OCI-LY3 (cell line): ENCODE results near the gene MRPS22.

Source experiments
- H2AFZ ChIP-seq: fragments of 200-600, 300-600 bp; shearing (Covaris generic); 2 replicates; pipeline ENCODE4 v1.6.0; 2014; ENCODE audit warnings: antibody characterized with exemption, low read depth, low read length
- H3K27ac ChIP-seq: fragments of 200-600, 300-600 bp; sonication (generic); 2 replicates; pipeline ENCODE4 v1.5.1; 2014; ENCODE audit warnings: mild to moderate bottlenecking, low read length, moderate library complexity, mixed read lengths
- H3K27me3 ChIP-seq: fragments of 200-600, 300-600 bp; sonication (generic); 2 replicates; pipeline ENCODE4 v1.6.1; 2014; ENCODE audit warnings: low read depth, low read length, mixed read lengths
- H3K36me3 ChIP-seq: fragments of 200-600, 300-600 bp; sonication (generic); replicated peaks from 2 replicates; pipeline ENCODE3; 2014; ENCODE audit warnings: low read depth, low read length, mixed read lengths
- H3K4me1 ChIP-seq: fragments of 300-600, 200-600 bp; sonication (generic); 2 replicates; pipeline ENCODE4 v1.6.1; 2014; ENCODE audit warnings: low read length, mixed read lengths
- H3K4me2 ChIP-seq: fragments of 200-600, 300-600 bp; sonication (generic); 2 replicates; pipeline ENCODE4 v1.6.1; 2014; ENCODE audit warnings: low read length, mixed read lengths
- H3K4me3 ChIP-seq: fragments of 300-600, 200-600 bp; sonication (generic); 2 replicates; pipeline ENCODE4 v1.5.1; 2014; ENCODE audit warnings: antibody characterized with exemption, mild to moderate bottlenecking, low read length, moderate library complexity
- H3K79me2 ChIP-seq: fragments of 300-600, 200-600 bp; shearing (Covaris generic); 2 replicates; pipeline ENCODE4 v1.6.1; 2014; ENCODE audit warnings: mild to moderate bottlenecking, low read length, mixed read lengths
- H3K9ac ChIP-seq: fragments of 300-600, 200-600 bp; shearing (Covaris generic); 2 replicates; pipeline ENCODE4 v1.6.0; 2014; ENCODE audit warnings: mild to moderate bottlenecking, low read length, moderate library complexity
- H3K9me3 ChIP-seq: fragments of 200-600, 300-600 bp; shearing (Covaris generic); 2 replicates; pipeline ENCODE4 v1.6.1; 2014; ENCODE audit warnings: low read length, mixed read lengths; ENCODE audit not compliant: insufficient read depth
- H4K20me1 ChIP-seq: fragments of 200-600, 300-600 bp; sonication (generic); 2 replicates; pipeline ENCODE4 v1.6.1; 2016; ENCODE audit warnings: low read length, mixed read lengths; ENCODE audit not compliant: insufficient read depth
- CTCF ChIP-seq: fragments of 200-600, 300-600 bp; sonication (generic); IDR thresholded peaks from 2 replicates; pipeline ENCODE4 v1.5.1; 2014; ENCODE audit warnings: antibody characterized with exemption, low read length, low read depth
- EZH2phosphoT487 ChIP-seq: fragments of 200-600 bp; shearing (Covaris generic); IDR thresholded peaks from 2 replicates; pipeline ENCODE4 v1.6.1; 2018; ENCODE audit warnings: antibody characterized with exemption, mixed run types, low read depth

MRPS22 gene

GRCh38 chr3:139343895-139344856 is at the start of gene MRPS22:
Gene MRPS22, plus strand, starts transcription at chr3:139344020. Its CDS starts 7 bp downstream, at chr3:139344027.
- Histone ChIP-seq H3K4me1 (peaks cover 8% of the 10 kb centered on the region), H3K36me3 (peaks cover 6% of the 10 kb centered on the region), H4K20me1 (no peaks in the 10 kb centered on the region; the same call in 1 of the 2 replicates), H3K79me2 (peaks cover 24% of the 10 kb centered on the region), H3K4me3 (peak within 1 kb of the TSS; percentile 98), H3K27ac (peak within 1 kb of the TSS; percentile 43), H3K9me3 (no peaks in the 10 kb centered on the region), H3K4me2 (peak within 1 kb of the TSS; percentile 95), H2AFZ (peak within 1 kb of the TSS; percentile 97), H3K27me3 (no peaks in the 10 kb centered on the region; the same call in 1 of the 2 replicates), H3K9ac (peak within 1 kb of the TSS; percentile 74)
- TF ChIP-seq CTCF (no peak), EZH2phosphoT487 (no peak)

GRCh38 chr3:139295040-139295439 is 48.8 kb upstream of the MRPS22 start:
- no peak overlapping the region for H3K27ac ChIP-seq
- no peak overlapping the region for H3K4me2 ChIP-seq
- TF ChIP-seq CTCF, result no peak
- TF ChIP-seq EZH2phosphoT487, result no peak
- no peaks in the 10 kb centered on the region for H3K4me1 ChIP-seq
- H3K9ac ChIP-seq, result no peak overlapping the region
- H3K4me3 ChIP-seq, result no peak overlapping the region
- H3K36me3 ChIP-seq, result no peaks in the 10 kb centered on the region
- H3K79me2 ChIP-seq, result no peaks in the 10 kb centered on the region
- peaks cover 3% of the 10 kb centered on the region; the same call in 1 of the 2 replicates for H3K27me3 ChIP-seq
- H2AFZ ChIP-seq, result no peak overlapping the region
- no peaks in the 10 kb centered on the region for H4K20me1 ChIP-seq
- H3K9me3 ChIP-seq, result no peaks in the 10 kb centered on the region

GRCh38 chr3:139296141-139296718 is 47.6 kb upstream of the MRPS22 start:
- H3K79me2 ChIP-seq, result no peaks in the 10 kb centered on the region
- H3K9ac ChIP-seq, result no peak overlapping the region
- no peak for TF ChIP-seq EZH2phosphoT487
- TF ChIP-seq CTCF, result no peak
- H3K4me1 ChIP-seq, result no peaks in the 10 kb centered on the region
- no peaks in the 10 kb centered on the region for H3K9me3 ChIP-seq
- peaks cover 3% of the 10 kb centered on the region; the same call in 1 of the 2 replicates for H3K27me3 ChIP-seq
- no peak overlapping the region for H3K4me3 ChIP-seq
- no peaks in the 10 kb centered on the region for H4K20me1 ChIP-seq
- H3K4me2 ChIP-seq, result no peak overlapping the region
- no peaks in the 10 kb centered on the region for H3K36me3 ChIP-seq
- no peak overlapping the region for H3K27ac ChIP-seq
- H2AFZ ChIP-seq, result no peak overlapping the region
